ENCODE results near the gene HEMGN. TPM values are rescaled to one million over a fixed set of nuclear protein-coding genes. Genes with fewer than 3 reads are reported as not detected.

HEMGN gene
- polyA plus RNA-seq = 0.44 TPM

GRCh38 chr9:97938081-97938644 lies at the start of gene HEMGN:
HEMGN (minus strand) TSS chr9:97938172; CDS start chr9:97938136, 36 bp downstream.
- H3K27ac Mint-ChIP-seq = peak within 1 kb of the TSS in 1 of 3 donors; percentile 87
- H3K4me3 Mint-ChIP-seq = peak within 1 kb of the TSS in 1 of 4 donors; percentile 66
- peaks cover 4 to 11% (median 5%) of the 10 kb centered on the region in 3 donors for H3K4me1 Mint-ChIP-seq
- peaks cover 6% of the 10 kb centered on the region for H3K27me3 Mint-ChIP-seq
- no peaks in the 10 kb centered on the region for H3K9me3 Mint-ChIP-seq
- H3K36me3 Mint-ChIP-seq = no peaks in the 10 kb centered on the region

DNA sequence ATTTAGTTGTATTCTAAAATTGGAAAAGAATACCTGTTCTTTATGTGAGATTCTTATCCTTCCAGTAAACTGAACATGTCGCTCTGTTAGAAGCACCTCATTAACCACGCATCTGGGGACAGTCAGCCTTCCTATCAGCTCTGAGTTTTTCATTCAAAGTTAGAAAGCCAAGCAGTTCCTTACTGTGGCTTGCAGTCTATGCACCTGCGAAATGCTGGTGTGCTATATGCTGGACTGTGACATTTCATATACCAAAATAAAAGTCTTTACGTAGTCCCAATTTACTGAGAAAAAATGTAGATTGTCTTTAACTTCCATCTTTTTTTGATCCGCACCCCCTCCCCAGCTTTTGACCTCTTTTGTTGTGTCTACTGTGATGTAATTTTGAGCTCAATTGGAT lies 49.5 kb upstream of the HEMGN start:
- peak overlapping the region; percentile 9 to 82 (median 74) for H3K4me3 Mint-ChIP-seq
- peak overlapping the region; percentile 63 to 85 (median 75) for H3K27ac Mint-ChIP-seq
- H3K36me3 Mint-ChIP-seq = no peaks in the 10 kb centered on the region
- H3K9me3 Mint-ChIP-seq = no peaks in the 10 kb centered on the region
- H3K4me1 Mint-ChIP-seq = peaks cover 57% of the 10 kb centered on the region in 3 donors
- H3K27me3 Mint-ChIP-seq = no peaks in the 10 kb centered on the region

DNA sequence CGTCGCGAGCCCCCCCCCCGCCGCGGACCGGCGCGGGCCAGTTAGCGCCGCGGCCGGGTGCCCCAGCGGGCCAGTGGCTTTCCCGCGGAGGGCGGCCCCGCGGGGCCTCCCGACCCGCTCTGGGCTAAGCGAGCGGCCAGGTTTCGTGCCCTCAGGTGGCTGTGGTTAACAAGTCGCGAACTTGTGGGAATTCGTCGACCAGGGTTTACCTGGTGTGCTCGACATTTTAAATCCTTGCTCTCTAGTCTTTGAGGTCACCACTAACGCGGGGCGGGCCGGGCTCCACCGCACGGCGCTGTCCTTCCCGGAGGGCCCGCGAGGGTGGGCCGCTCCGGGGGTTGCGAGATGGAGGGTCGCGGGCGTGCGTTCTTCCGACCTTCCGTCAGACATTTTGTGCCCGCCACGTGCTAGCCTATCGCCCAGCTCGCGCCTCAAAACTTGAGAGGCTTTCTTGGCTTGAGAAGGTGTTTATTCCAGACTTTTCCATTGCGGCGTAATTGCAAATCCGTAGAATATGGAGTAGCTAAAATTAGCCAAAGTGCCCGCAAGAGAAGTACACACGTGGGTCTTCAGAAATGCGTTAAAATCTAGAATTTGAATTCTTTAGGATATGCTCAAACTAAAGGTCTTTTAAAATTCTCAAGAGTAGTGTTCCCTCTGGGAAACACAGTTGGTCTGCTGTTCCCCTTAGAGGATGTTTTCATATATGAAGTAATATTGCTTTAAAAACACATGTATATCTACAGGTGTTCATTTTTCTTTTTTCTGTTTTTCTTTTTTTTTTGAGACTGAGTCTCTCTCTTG lies 47.3 kb upstream of the HEMGN start:
- Mint-ChIP-seq H3K4me3 (peak overlapping the region; percentile 82 to 97 (median 89)), H3K9me3 (no peaks in the 10 kb centered on the region), H3K4me1 (peaks cover 45 to 49% (median 45%) of the 10 kb centered on the region in 3 donors), H3K27ac (peak overlapping the region; percentile 90 to 98 (median 97)), H3K27me3 (no peaks in the 10 kb centered on the region), H3K36me3 (no peaks in the 10 kb centered on the region)

DNA sequence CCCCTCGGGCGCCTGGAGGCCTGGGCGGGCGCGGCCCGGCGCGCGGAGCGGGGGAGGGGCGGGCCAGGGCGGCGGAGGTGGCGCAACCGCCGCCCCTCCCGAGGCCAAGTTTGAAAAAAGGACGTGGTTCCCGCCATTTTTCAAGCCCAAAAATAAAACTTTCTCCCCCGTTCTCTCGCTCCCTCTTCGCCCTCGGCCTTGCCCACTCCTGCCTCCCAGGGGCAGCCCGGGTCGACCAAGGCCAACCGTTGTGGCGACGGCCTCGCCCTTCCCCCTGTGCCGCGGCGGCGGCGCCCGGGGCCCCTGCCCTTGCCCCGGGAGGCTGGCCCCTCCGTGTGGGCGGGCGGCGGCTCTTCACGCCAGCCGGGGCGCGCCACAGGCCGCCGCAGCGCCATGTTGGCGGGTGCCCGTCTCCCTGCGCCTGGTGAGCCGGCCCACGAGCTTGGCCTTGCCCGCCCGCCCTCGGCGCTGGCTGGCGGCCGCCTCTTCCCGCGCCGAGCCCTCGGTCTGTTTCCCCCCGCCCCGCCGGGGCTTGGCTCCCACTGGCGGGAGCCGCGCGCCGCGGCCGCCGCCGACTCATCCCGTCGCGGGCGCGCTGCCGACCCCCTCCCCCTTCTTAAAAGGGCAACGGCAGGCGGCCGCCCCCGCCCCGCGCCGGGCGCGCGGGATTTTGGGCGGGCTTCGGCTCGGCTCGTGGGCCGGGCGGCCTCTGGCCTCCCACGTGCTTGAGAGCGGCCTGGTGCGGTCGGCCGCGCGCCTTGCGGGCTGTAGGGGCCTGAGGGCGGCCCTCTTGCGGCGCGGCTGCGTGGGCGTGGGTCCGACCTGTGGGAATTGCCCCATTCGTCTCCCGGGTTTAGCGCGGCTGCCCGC lies 46.5 kb upstream of the HEMGN start:
- Mint-ChIP-seq H3K4me1 (peaks cover 36 to 41% (median 39%) of the 10 kb centered on the region in 3 donors), H3K9me3 (no peaks in the 10 kb centered on the region), H3K4me3 (peak overlapping the region; percentile 17 to 97 (median 67)), H3K36me3 (no peaks in the 10 kb centered on the region), H3K27me3 (no peaks in the 10 kb centered on the region), H3K27ac (peak overlapping the region in 2 of 3 donors; percentile 98)

DNA sequence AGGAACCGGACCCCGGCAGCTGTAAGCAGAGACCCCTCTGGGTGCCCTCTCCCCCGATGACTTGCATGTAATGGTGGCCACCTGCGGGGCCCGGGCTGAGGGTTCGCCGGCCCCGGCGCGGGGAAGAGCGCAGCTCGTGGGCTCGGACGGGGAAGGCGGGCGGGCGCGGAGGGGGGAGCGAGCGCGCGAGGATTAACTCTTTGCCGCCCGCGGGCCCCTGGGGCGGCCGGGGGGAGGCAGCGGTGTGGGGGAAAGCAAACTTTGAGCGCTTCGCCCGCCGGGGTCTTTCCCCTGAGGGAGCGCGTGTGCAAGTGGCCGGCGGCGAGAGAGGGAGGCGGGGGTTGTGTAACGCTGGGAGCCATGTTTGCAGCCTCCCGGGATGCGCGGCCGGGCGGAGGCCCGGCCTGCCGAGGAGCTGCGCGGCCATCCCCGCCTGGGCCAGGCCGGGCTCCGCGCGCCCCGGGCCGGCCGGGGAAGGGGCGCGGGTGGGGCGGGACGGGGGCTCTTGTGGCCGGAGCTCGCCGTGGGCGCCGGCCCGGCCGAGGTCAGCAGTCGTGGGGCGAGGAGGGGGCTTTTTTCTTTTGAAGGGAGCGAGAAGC lies 45.7 kb upstream of the HEMGN start:
- no peaks in the 10 kb centered on the region for H3K27me3 Mint-ChIP-seq

GRCh38 chr9:97982683-97983588 lies 45.0 kb upstream of the HEMGN start, which contains the start of gene ANP32B:
ANP32B (plus strand) TSS chr9:97983341; CDS start chr9:97983556, 215 bp downstream.
- Mint-ChIP-seq H3K27ac (peak within 1 kb of the TSS; percentile 93 to 98 (median 95)), H3K9me3 (no peaks in the 10 kb centered on the region), H3K36me3 (no peaks in the 10 kb centered on the region), H3K27me3 (no peaks in the 10 kb centered on the region), H3K4me3 (peak within 1 kb of the TSS; percentile 89 to 94 (median 91)), H3K4me1 (peaks cover 24 to 28% (median 28%) of the 10 kb centered on the region in 3 donors)

More for the DNA sequence above, 45.7 kb upstream of the HEMGN start:
- H3K36me3 Mint-ChIP-seq = no peaks in the 10 kb centered on the region
- no peaks in the 10 kb centered on the region for H3K9me3 Mint-ChIP-seq
- peaks cover 29 to 35% (median 33%) of the 10 kb centered on the region in 3 donors for H3K4me1 Mint-ChIP-seq
- peak overlapping the region; percentile 93 to 98 (median 95) for H3K27ac Mint-ChIP-seq
- H3K4me3 Mint-ChIP-seq = peak overlapping the region; percentile 89 to 94 (median 91)

GRCh38 chr9:97981846-97982682 lies 44.1 kb upstream of the HEMGN start:
- no peaks in the 10 kb centered on the region for H3K9me3 Mint-ChIP-seq

GRCh38 chr9:97980918-97981845 lies 43.2 kb upstream of the HEMGN start:
- Mint-ChIP-seq H3K4me3 (peak overlapping the region in 2 of 4 donors; percentile 39 to 89), H3K27me3 (no peaks in the 10 kb centered on the region), H3K27ac (peak overlapping the region in 1 of 3 donors; percentile 95), H3K36me3 (no peaks in the 10 kb centered on the region), H3K9me3 (no peaks in the 10 kb centered on the region), H3K4me1 (peaks cover 8 to 16% (median 13%) of the 10 kb centered on the region in 3 donors)

More at GRCh38 chr9:97981846-97982682, 44.1 kb upstream of the HEMGN start:
- Mint-ChIP-seq H3K27me3 (no peaks in the 10 kb centered on the region), H3K4me3 (peak overlapping the region; percentile 83 to 92 (median 90)), H3K4me1 (peaks cover 16 to 21% (median 20%) of the 10 kb centered on the region in 3 donors), H3K36me3 (no peaks in the 10 kb centered on the region), H3K27ac (peak overlapping the region; percentile 59 to 95 (median 63))

GRCh38 chr9:97980479-97980803 lies 42.5 kb upstream of the HEMGN start:
- no peaks in the 10 kb centered on the region for H3K9me3 Mint-ChIP-seq
- peak overlapping the region in 1 of 3 donors; percentile 95 for H3K27ac Mint-ChIP-seq

GRCh38 chr9:97979788-97980478 lies 42.0 kb upstream of the HEMGN start:
- Mint-ChIP-seq H3K36me3 (no peaks in the 10 kb centered on the region), H3K27ac (peak overlapping the region in 1 of 3 donors; percentile 95), H3K9me3 (no peaks in the 10 kb centered on the region), H3K27me3 (no peaks in the 10 kb centered on the region), H3K4me3 (peak overlapping the region in 1 of 4 donors; percentile 89), H3K4me1 (peaks cover 0 to 8% (median 7%) of the 10 kb centered on the region in 3 donors)

More at GRCh38 chr9:97980479-97980803, 42.5 kb upstream of the HEMGN start:
- peaks cover 2 to 10% (median 9%) of the 10 kb centered on the region in 3 donors for H3K4me1 Mint-ChIP-seq
- H3K36me3 Mint-ChIP-seq = no peaks in the 10 kb centered on the region
- no peaks in the 10 kb centered on the region for H3K27me3 Mint-ChIP-seq
- peak overlapping the region in 1 of 4 donors; percentile 89 for H3K4me3 Mint-ChIP-seq

DNA sequence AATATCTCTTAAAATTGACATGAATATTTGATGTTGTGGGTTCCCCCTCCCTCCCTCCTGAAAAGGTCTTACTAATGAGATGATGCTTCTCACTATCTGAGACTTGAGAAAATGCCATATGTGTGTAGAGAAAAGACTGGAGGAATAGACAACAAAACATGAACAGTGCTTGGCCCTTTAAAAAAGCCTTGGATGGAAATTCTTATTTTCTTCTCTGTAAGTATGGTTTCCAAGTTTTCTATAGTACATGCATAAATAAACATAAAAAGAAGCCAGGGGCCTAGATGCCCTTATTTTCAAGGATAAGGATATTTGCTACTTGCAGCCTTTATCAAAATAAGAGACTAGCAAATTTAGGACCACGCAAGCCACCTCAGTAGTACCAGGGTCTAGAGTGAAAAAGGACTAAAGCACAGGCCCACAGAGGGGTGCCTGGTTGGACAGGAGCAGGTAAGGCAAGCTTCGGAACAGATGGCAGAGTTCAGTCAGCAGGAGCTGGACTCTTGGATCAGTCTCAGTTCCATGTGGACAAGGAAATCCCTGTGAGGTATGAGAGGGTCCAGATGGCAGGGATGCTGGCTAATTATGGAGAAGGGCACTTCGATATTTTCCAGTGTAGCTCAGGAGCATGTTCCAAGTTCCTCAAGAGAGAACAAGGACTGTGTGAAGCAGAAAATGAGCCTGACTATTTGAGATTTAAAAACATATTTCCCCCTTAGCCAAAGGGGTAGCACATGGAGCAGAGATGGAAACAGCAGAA lies 40.6 kb upstream of the HEMGN start:
- Mint-ChIP-seq H3K4me3 (peak overlapping the region in 1 of 4 donors; percentile 29), H3K4me1 (peaks cover 0 to 8% (median 7%) of the 10 kb centered on the region in 3 donors), H3K9me3 (no peaks in the 10 kb centered on the region), H3K27me3 (no peaks in the 10 kb centered on the region), H3K36me3 (no peaks in the 10 kb centered on the region), H3K27ac (no peak overlapping the region)

All from IgD-negative memory B cell (primary cell).